ENCODE results near the gene APCDD1L.

GRCh38 chr20:58436868-58437645, 78.1 kb downstream of the APCDD1L start:
- no peak for TF ChIP-seq CTCF (IDR thresholded peaks at IDR 0.05 in 4 of 5, conservative IDR thresholded peaks at IDR 0.05 in 1 of 5)
- no peak for TF ChIP-seq POLR2A (IDR thresholded peaks at IDR 0.05)

All from gastrocnemius medialis (tissue), 4 donors.